Activated CD4-positive, alpha-beta T cell treated with anti-CD3 and anti-CD28 coated beads for 36 hours (primary cell): ENCODE data around the gene PDXK. TPM values are rescaled to one million over a fixed set of nuclear protein-coding genes. Genes with fewer than 3 reads are reported as not detected.

Experiments used
- ATAC-seq: fragments of 200-7000 bp; cut with Tn5 transposase; one replicate; pipeline ENCODE4 v1.10.0; 2021; ENCODE audit warnings: mild to moderate bottlenecking, moderate library complexity
- CTCF ChIA-PET: fragments of 350-600 bp; sonication (Branson Sonifier 250); formaldehyde crosslinking; loops from one replicate; lab custom pipeline; 2021; ENCODE audit warnings: antibody characterized with exemption; lab: Charles Lee
- POLR2A ChIA-PET: fragments of 350-600 bp; sonication (Branson Sonifier 250); formaldehyde crosslinking; loops from one replicate; lab custom pipeline; 2021; ENCODE audit warnings: antibody characterized with exemption, inconsistent platforms; lab: Charles Lee
- DNase-seq: peaks from one replicate; pipeline ENCODE4 v3.0.0-alpha.2; 2020
- H3K27ac Mint-ChIP-seq: one replicate; pipeline ENCODE4 v1.8.0; 2021; ENCODE audit warnings: mixed read lengths
- H3K27me3 Mint-ChIP-seq: one replicate; pipeline ENCODE4 v1.8.0; 2021; ENCODE audit warnings: mixed read lengths
- H3K36me3 Mint-ChIP-seq: one replicate; pipeline ENCODE4 v1.8.0; 2021; ENCODE audit warnings: low read depth, mixed read lengths
- H3K4me1 Mint-ChIP-seq: one replicate; pipeline ENCODE4 v1.8.0; 2021; ENCODE audit warnings: mixed read lengths
- H3K4me3 Mint-ChIP-seq: one replicate; pipeline ENCODE4 v1.8.0; 2021; ENCODE audit warnings: mild to moderate bottlenecking, moderate library complexity, mixed read lengths
- H3K9me3 Mint-ChIP-seq: one replicate; pipeline ENCODE4 v1.8.0; 2021; ENCODE audit warnings: low read depth, mixed read lengths
- intact Hi-C, 2 experiments: fragments of 100-400 bp; cut with DNase I in 1 of 2; cut with micrococcal nuclease in 1 of 2; formaldehyde crosslinking; loops; one replicate each; pipeline versions ENCODE4 v1.14.2 to v1.15.1; 2022 to 2024; cut with DNase I, micrococcal nuclease
- total RNA-seq, 2 experiments: library from RNA; stranded (reverse); gene quantifications; one replicate each; pipeline ENCODE4 v1.2.3, GENCODE V29; 2021

The PDXK gene
- total RNA-seq, 2 experiments from 2014 or later, result 96.9 to 117 TPM

- DNase-seq (no peak), ATAC-seq (no peak)
- H3K4me1 Mint-ChIP-seq, result peaks cover 3% of the 10 kb centered on the region
- CTCF ChIA-PET, result no interaction called here
- peak overlapping the region; percentile 48 for H3K27ac Mint-ChIP-seq
- H3K36me3 Mint-ChIP-seq, result peaks cover 19% of the 10 kb centered on the region
- POLR2A ChIA-PET, result no interaction called here
- no peaks in the 10 kb centered on the region for H3K9me3 Mint-ChIP-seq
- H3K4me3 Mint-ChIP-seq, result no peak overlapping the region
- intact Hi-C loops, result no loop called here
- H3K27me3 Mint-ChIP-seq, result no peaks in the 10 kb centered on the region
These were observed 87.2 kb downstream of the PDXK start for GRCh38 chr21:43806017-43806710.

GRCh38 chr21:43808367-43808766 is 89.4 kb downstream of the PDXK start:
- no peak for DNase-seq
- H3K27me3 Mint-ChIP-seq, result no peaks in the 10 kb centered on the region
- intact Hi-C loops, result no loop called here

GRCh38 chr21:43808832-43809251 is 89.9 kb downstream of the PDXK start:
- Mint-ChIP-seq H3K27me3 (no peaks in the 10 kb centered on the region), H3K9me3 (no peaks in the 10 kb centered on the region), H3K36me3 (peaks cover 3% of the 10 kb centered on the region), H3K4me3 (no peak overlapping the region), H3K27ac (no peak overlapping the region), H3K4me1 (peaks cover 3% of the 10 kb centered on the region)
- DNase-seq (no peak), ATAC-seq (no peak)
- POLR2A ChIA-PET, result interaction anchor here (1.0 kb wide), 1 partner anchor 9 kb away, joined by 4 read pairs; no protein-coding TSS in a partner anchor
- CTCF ChIA-PET, result interaction anchor here (0.6 to 1.4 kb wide), 5 partner anchors 10 to 169 kb away, joined by 3 to 5 read pairs (median 3); no protein-coding TSS in a partner anchor
- intact Hi-C loops, result no loop called here

More at GRCh38 chr21:43808367-43808766, 89.4 kb downstream of the PDXK start:
- Mint-ChIP-seq H3K4me1 (peaks cover 3% of the 10 kb centered on the region), H3K27ac (no peak overlapping the region), H3K4me3 (no peak overlapping the region), H3K36me3 (peaks cover 6% of the 10 kb centered on the region), H3K9me3 (no peaks in the 10 kb centered on the region)
- ChIA-PET POLR2A (interaction anchor here (1.0 kb wide), 1 partner anchor 9 kb away, joined by 4 read pairs; no protein-coding TSS in a partner anchor), CTCF (interaction anchor here (0.6 to 1.4 kb wide), 4 partner anchors 13 to 169 kb away, joined by 3 to 5 read pairs (median 3); no protein-coding TSS in a partner anchor)
- ATAC-seq, result no peak

- ATAC-seq, result no peak
- peaks cover 3% of the 10 kb centered on the region for H3K4me1 Mint-ChIP-seq
- H3K36me3 Mint-ChIP-seq, result peaks cover 2% of the 10 kb centered on the region
- no peaks in the 10 kb centered on the region for H3K9me3 Mint-ChIP-seq
- no peak overlapping the region for H3K27ac Mint-ChIP-seq
- ChIA-PET POLR2A (interaction anchor here (1.0 kb wide), 1 partner anchor 8 kb away, joined by 4 read pairs; no protein-coding TSS in a partner anchor), CTCF (interaction anchor here (0.6 to 1.4 kb wide), 3 partner anchors 9 to 168 kb away, joined by 3 to 5 read pairs (median 3); no protein-coding TSS in a partner anchor)
- DNase-seq, result no peak
- no peak overlapping the region for H3K4me3 Mint-ChIP-seq
- intact Hi-C loops, result no loop called here
- no peaks in the 10 kb centered on the region for H3K27me3 Mint-ChIP-seq
These were observed 90.4 kb downstream of the PDXK start for GRCh38 chr21:43809346-43809799.

GRCh38 chr21:43809853-43810504 is 91.0 kb downstream of the PDXK start:
- Mint-ChIP-seq H3K9me3 (no peaks in the 10 kb centered on the region), H3K4me3 (no peak overlapping the region), H3K4me1 (peaks cover 6% of the 10 kb centered on the region), H3K36me3 (peaks cover 2% of the 10 kb centered on the region), H3K27me3 (no peaks in the 10 kb centered on the region), H3K27ac (no peak overlapping the region)
- POLR2A ChIA-PET, result interaction anchor here (0.5 kb wide), 1 partner anchor 165 kb away, joined by 3 read pairs; no protein-coding TSS in a partner anchor
- ATAC-seq (no peak), DNase-seq (no peak)
- intact Hi-C loops, result loop anchor here (1.0 to 10.0 kb wide), 7 partner anchors 47 to 275 kb away; no protein-coding TSS in a partner anchor
- CTCF ChIA-PET, result interaction anchor here (0.5 to 1.9 kb wide), 4 partner anchors 20 to 130 kb away, joined by 4 to 9 read pairs (median 4); no protein-coding TSS in a partner anchor

GRCh38 chr21:43810505-43811261 is 91.8 kb downstream of the PDXK start:
- ATAC-seq, result peak; percentile 96
- H3K36me3 Mint-ChIP-seq, result peaks cover 2% of the 10 kb centered on the region
- ChIA-PET CTCF (interaction anchor here (0.5 to 1.9 kb wide), 5 partner anchors 20 to 166 kb away, joined by 3 to 9 read pairs (median 4); no protein-coding TSS in a partner anchor), POLR2A (interaction anchor here (0.5 to 0.6 kb wide), 2 partner anchors 165 to 201 kb away, joined by 3 to 4 read pairs; partner anchors contain the start of gene TRAPPC10)
- DNase-seq, result peak; percentile 97
- peak overlapping the region; percentile 42 for H3K27ac Mint-ChIP-seq
- no peaks in the 10 kb centered on the region for H3K9me3 Mint-ChIP-seq
- H3K4me1 Mint-ChIP-seq, result peaks cover 6% of the 10 kb centered on the region
- no peak overlapping the region for H3K4me3 Mint-ChIP-seq
- no peaks in the 10 kb centered on the region for H3K27me3 Mint-ChIP-seq
- intact Hi-C loops, result loop anchor here (1.0 to 10.0 kb wide), 7 partner anchors 47 to 274 kb away; no protein-coding TSS in a partner anchor

- H3K9me3 Mint-ChIP-seq, result no peaks in the 10 kb centered on the region
- H3K4me1 Mint-ChIP-seq, result peaks cover 7% of the 10 kb centered on the region
- ATAC-seq (no peak), DNase-seq (no peak)
- peaks cover 2% of the 10 kb centered on the region for H3K36me3 Mint-ChIP-seq
- H3K4me3 Mint-ChIP-seq, result no peak overlapping the region
- intact Hi-C loops, result loop anchor here (1.0 to 10.0 kb wide), 6 partner anchors 46 to 273 kb away; no protein-coding TSS in a partner anchor
- ChIA-PET POLR2A (interaction anchor here (0.6 kb wide), 1 partner anchor 200 kb away, joined by 4 read pairs; the partner anchor contains the start of gene TRAPPC10), CTCF (interaction anchor here (0.9 to 1.9 kb wide), 4 partner anchors 21 to 165 kb away, joined by 3 to 9 read pairs (median 4); no protein-coding TSS in a partner anchor)
- H3K27ac Mint-ChIP-seq, result no peak overlapping the region
- no peaks in the 10 kb centered on the region for H3K27me3 Mint-ChIP-seq
These were observed 92.6 kb downstream of the PDXK start for GRCh38 chr21:43811262-43812105.

Other genes with a start within 250 kb of the PDXK start
- gene HSF2BP, start 59.6 kb upstream of the PDXK start, total RNA-seq, result 1 to 10 TPM; 1.5 to 1.6 TPM
- 10 to 100 TPM; 64.0 to 66.7 TPM for gene RRP1B, start 59.6 kb upstream of the PDXK start, total RNA-seq
- 10 to 100 TPM; 29.9 to 30.9 TPM for gene CSTB, start 57.2 kb downstream of the PDXK start, total RNA-seq
- 10 to 100 TPM; 51.7 to 53.4 TPM for gene RRP1, start 70.4 kb downstream of the PDXK start, total RNA-seq
- gene AGPAT3, start 146.1 kb downstream of the PDXK start, total RNA-seq, result 10 to 100 TPM; 73.5 to 90.7 TPM